Measurements from ENCODE around the gene BTAF1. TPM values are rescaled to one million over a fixed set of nuclear protein-coding genes. Genes with fewer than 3 reads are reported as not detected.
A peak's percentile ranks its signal among the peaks of the same experiment; 100 is the strongest.

The BTAF1 gene
- total RNA-seq, 1 donor from 2014 or later: 29.2 TPM

- Histone ChIP-seq H3K36me3 (ENCODE audit: insufficient read depth, low read length) (no peaks in the 10 kb centered on the region), H3K4me1 (ENCODE audit: insufficient read depth, low read length) (peaks cover 9% of the 10 kb centered on the region), H4K20me1 (ENCODE audit: insufficient read depth, low read length) (peaks cover 7% of the 10 kb centered on the region), H3K27ac (ENCODE audit: low read depth, low read length) (no peak overlapping the region), H3K4me3 (ENCODE audit: insufficient read depth, low read depth, low read length) (peak overlapping the region; percentile 79), H3K4me2 (ENCODE audit: low read length) (peak overlapping the region; percentile 91), H3K9ac (ENCODE audit: low read length) (no peak overlapping the region), H2AFZ (ENCODE audit: low read depth, low read length) (no peak overlapping the region), H3K9me3 (ENCODE audit: insufficient read depth, low read depth, low read length) (no peaks in the 10 kb centered on the region), H3K27me3 (ENCODE audit: insufficient read depth, low read length) (no peaks in the 10 kb centered on the region), H3K79me2 (ENCODE audit: insufficient read depth, low read length) (no peaks in the 10 kb centered on the region)
- H3K4me1 Mint-ChIP-seq (ENCODE audit: low read depth, unreplicated experiment): peaks cover 9% of the 10 kb centered on the region
- no peak overlapping the region for H3K27ac Mint-ChIP-seq (ENCODE audit: unreplicated experiment)
- no peak for FAIRE-seq
- H3K4me3 Mint-ChIP-seq (ENCODE audit: unreplicated experiment): peak overlapping the region; percentile 91
- DNase-seq (ENCODE audit: low read depth): peak; percentile 48
- no peak for TF ChIP-seq EZH2 (IDR thresholded peaks at IDR 0.05; ENCODE audit: insufficient read depth, low read length)
- TF ChIP-seq CTCF (IDR thresholded peaks at IDR 0.05; ENCODE audit: insufficient read depth, low read depth, low read length): no peak
- no peaks in the 10 kb centered on the region for H3K36me3 Mint-ChIP-seq (ENCODE audit: low read depth, unreplicated experiment)
- no peaks in the 10 kb centered on the region for H3K27me3 Mint-ChIP-seq (ENCODE audit: low read depth, unreplicated experiment)
- H3K9me3 Mint-ChIP-seq (ENCODE audit: unreplicated experiment): no peaks in the 10 kb centered on the region
These were observed 16.5 kb upstream of the BTAF1 start for GRCh38 chr10:91907033-91907594.

- Histone ChIP-seq H3K4me1 (ENCODE audit: insufficient read depth, low read length) (peaks cover 3% of the 10 kb centered on the region), H3K9ac (ENCODE audit: low read length) (peak overlapping the region; percentile 65), H3K36me3 (ENCODE audit: insufficient read depth, low read length) (no peaks in the 10 kb centered on the region), H3K79me2 (ENCODE audit: insufficient read depth, low read length) (no peaks in the 10 kb centered on the region), H3K9me3 (ENCODE audit: insufficient read depth, low read depth, low read length) (no peaks in the 10 kb centered on the region), H3K4me3 (ENCODE audit: insufficient read depth, low read depth, low read length) (peak overlapping the region; percentile 79), H4K20me1 (ENCODE audit: insufficient read depth, low read length) (peaks cover 7% of the 10 kb centered on the region), H2AFZ (ENCODE audit: low read depth, low read length) (peak overlapping the region; percentile 90), H3K27ac (ENCODE audit: low read depth, low read length) (no peak overlapping the region), H3K27me3 (ENCODE audit: insufficient read depth, low read length) (no peaks in the 10 kb centered on the region), H3K4me2 (ENCODE audit: low read length) (peak overlapping the region; percentile 91)
- no peaks in the 10 kb centered on the region for H3K36me3 Mint-ChIP-seq (ENCODE audit: low read depth, unreplicated experiment)
- peak overlapping the region; percentile 91 for H3K4me3 Mint-ChIP-seq (ENCODE audit: unreplicated experiment)
- TF ChIP-seq CTCF (IDR thresholded peaks at IDR 0.05; ENCODE audit: insufficient read depth, low read depth, low read length) (no peak), EZH2 (IDR thresholded peaks at IDR 0.05; ENCODE audit: insufficient read depth, low read length) (no peak)
- H3K27ac Mint-ChIP-seq (ENCODE audit: unreplicated experiment): no peak overlapping the region
- no peaks in the 10 kb centered on the region for H3K9me3 Mint-ChIP-seq (ENCODE audit: unreplicated experiment)
- H3K4me1 Mint-ChIP-seq (ENCODE audit: low read depth, unreplicated experiment): peaks cover 6% of the 10 kb centered on the region
- DNase-seq (ENCODE audit: low read depth) (no peak), FAIRE-seq (no peak)
- no peaks in the 10 kb centered on the region for H3K27me3 Mint-ChIP-seq (ENCODE audit: low read depth, unreplicated experiment)
These were observed 15.6 kb upstream of the BTAF1 start for GRCh38 chr10:91907914-91908336.

Measured in astrocyte (in vitro differentiated cells and primary cell).